GM13976 (cell line): ENCODE results near the gene KCNMB1.

Experiments used
- DNase-seq: peaks from one replicate; pipeline ENCODE4 v3.0.0; 2012; ENCODE audit warnings: low spot score
- in situ Hi-C: fragments of 300-500 bp; cut with MboI; formaldehyde crosslinking; loops from one replicate; pipeline ENCODE4 v1.12.0; 2022; ENCODE audit warnings: low sequenced_read_pairs, mixed read lengths, inconsistent platforms; ENCODE audit not compliant: unreplicated experiment
- TF ChIP-seq, protein P1 (sequence below): IDR thresholded peaks from 2 replicates; pipeline ENCODE4 v1.5.1; 2012; ENCODE audit warnings: borderline replicate concordance, mild to moderate bottlenecking; ENCODE audit not compliant: insufficient read depth; ENCODE audit errors: extremely low read depth, missing control alignments, control extremely low read depth

KCNMB1 gene, protein sequence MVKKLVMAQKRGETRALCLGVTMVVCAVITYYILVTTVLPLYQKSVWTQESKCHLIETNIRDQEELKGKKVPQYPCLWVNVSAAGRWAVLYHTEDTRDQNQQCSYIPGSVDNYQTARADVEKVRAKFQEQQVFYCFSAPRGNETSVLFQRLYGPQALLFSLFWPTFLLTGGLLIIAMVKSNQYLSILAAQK

DNA sequence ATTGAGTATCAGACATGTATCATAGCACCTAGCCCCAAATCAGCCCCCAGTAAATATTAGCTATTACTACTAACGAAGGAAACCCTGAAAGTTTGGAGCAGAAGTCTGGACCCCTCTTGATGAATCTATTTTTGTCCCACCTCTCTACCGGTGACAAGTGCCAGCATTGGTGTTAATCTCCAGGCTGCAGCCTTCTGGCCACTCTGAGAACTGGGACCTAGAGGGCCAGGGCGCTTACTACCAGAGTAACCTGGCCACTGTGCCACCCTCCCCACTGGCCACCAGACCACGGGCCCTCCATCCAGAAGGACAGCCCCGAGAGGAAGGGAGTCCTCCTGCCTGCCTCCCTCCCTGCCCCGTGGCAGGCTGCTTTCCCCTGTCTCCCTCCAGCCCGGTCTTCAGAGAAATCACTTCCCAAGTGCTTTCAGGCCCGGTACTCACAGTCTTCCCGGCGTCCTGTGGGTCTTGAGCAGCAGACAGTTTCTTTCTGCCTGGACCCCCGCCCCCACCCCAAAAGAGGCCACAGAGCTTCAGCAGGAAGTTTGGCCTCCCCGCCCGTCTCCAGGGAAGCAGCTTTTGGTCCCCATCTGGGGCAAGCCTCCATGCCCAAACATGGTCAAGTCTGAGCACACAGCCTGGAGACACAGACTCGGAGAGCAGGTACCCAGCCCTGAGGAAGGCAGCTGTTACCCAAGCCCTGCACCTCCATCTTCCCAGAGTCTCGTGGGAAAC lies at the start of gene KCNMB1:
Gene KCNMB1, minus strand, starts transcription at position 550 of the 732 bp plus-strand sequence. CDS start 3,920 bp downstream, outside the sequence.
- no peak for DNase-seq
- in situ Hi-C loops, result no loop called here
- TF ChIP-seq, protein P1, sequence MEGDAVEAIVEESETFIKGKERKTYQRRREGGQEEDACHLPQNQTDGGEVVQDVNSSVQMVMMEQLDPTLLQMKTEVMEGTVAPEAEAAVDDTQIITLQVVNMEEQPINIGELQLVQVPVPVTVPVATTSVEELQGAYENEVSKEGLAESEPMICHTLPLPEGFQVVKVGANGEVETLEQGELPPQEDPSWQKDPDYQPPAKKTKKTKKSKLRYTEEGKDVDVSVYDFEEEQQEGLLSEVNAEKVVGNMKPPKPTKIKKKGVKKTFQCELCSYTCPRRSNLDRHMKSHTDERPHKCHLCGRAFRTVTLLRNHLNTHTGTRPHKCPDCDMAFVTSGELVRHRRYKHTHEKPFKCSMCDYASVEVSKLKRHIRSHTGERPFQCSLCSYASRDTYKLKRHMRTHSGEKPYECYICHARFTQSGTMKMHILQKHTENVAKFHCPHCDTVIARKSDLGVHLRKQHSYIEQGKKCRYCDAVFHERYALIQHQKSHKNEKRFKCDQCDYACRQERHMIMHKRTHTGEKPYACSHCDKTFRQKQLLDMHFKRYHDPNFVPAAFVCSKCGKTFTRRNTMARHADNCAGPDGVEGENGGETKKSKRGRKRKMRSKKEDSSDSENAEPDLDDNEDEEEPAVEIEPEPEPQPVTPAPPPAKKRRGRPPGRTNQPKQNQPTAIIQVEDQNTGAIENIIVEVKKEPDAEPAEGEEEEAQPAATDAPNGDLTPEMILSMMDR, result no peak

DNA sequence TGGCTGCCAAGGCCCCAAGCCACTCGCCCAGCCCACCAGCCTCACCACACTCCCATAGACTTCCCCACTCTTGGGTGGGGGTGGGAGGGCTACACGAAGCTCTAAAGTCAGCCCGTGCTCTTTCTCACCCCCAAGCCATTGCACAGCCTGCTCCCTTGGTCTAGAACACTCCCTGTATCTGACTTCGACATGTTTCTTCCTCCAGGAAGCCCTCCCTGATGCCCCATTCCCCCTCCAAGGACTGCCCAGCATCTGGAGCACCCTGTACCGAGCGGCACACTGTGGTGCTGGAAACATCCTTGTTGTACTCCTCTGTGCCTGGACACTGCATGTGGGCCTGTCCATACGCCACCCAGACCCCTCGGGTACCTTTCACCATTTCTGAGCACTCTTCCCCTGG lies 49.4 kb upstream of the KCNMB1 start:
- TF ChIP-seq, protein P1, result no peak
- no peak for DNase-seq
- in situ Hi-C loops, result no loop called here

DNA sequence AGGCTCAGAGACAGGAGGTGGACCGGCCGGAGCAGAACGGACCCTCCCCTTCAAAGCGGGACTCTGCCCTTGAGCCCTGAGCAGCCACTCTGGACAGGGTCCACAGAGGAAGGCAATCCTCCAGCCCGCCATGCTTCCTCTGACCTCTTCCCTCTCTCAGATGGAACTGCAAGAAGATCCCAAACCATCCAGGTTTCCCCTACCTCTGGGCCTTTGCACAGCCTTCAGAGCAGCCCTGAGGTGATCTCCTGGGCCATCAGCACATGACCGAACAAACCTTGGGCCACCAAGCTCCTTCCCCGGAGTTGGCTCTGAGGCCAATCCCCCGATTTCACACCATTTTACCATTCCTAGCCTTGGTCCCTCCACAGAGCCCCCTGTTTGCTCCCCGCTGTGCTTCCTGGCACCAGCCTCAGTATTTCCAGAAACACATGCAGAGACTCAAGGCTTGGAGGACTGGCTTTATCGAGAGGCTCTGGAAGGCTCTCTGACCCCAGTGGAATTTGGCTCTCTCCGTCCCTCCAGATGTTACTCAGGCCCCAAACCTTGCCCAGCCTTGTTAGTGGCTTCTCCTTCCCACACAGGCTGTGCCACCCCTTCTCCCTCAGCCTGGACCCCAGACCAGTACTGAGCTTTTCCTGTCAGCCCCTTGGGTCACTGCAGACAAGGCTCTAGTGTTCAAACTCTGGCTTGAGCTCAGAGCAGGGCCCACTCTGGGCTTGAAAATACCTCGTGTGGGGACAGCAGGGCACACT lies 48.6 kb upstream of the KCNMB1 start:
- TF ChIP-seq, protein P1, result no peak
- in situ Hi-C loops, result no loop called here
- DNase-seq, result no peak

DNA sequence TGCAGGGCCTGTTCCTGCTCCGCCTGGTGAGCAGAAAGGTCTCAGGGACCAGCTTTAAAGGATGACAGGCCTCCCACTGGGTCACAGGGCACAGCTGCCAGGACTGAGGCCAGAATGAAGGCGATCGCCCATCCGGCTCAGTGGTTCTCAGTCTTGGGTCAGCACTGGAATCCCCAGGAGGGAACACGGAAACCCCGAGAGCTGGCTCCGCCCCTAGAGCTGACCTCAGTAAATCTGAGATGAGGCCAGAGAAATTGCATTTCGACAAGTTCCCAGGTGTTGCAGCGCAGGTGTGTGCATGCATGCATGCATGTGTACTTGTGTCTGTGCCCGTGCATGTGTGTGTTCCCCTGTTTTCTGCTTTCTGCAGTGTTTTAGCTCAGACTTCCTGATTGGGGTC lies 47.2 kb upstream of the KCNMB1 start:
- DNase-seq, result no peak
- TF ChIP-seq, protein P1, result no peak
- in situ Hi-C loops, result no loop called here

DNA sequence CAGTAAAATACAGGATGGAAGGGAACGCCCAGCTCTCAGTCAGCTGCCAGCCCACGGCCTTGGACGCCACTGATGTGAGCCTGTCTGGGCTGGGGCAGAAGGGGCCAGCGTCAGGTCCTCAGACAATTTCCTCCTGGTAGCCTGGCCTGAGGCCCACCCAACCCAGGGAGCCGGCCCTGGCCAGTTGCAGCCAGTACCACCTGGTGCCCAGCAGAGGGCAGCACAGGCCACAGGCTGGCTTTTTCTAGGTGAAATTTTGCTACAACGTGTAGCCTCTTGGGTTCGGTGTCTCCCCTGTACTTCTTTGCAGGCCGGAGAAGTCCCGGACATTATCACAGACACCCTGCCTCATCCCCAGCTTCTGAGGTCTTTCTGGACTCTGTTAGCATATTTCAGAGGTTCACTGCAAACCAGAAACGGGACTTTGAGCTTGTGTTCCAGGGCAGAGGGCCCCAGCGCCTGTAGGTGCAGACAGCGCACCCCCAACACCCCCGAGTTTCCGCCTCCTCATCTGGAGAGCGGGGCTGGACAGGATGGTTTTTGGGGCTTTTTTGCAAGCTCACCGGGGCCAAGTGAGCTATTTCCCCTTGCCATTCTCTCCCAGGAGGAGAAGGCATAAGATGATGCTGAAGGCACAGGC lies 45.9 kb upstream of the KCNMB1 start:
- in situ Hi-C loops, result no loop called here
- TF ChIP-seq, protein P1, result peak; percentile 95
- peak; percentile 84 for DNase-seq

DNA sequence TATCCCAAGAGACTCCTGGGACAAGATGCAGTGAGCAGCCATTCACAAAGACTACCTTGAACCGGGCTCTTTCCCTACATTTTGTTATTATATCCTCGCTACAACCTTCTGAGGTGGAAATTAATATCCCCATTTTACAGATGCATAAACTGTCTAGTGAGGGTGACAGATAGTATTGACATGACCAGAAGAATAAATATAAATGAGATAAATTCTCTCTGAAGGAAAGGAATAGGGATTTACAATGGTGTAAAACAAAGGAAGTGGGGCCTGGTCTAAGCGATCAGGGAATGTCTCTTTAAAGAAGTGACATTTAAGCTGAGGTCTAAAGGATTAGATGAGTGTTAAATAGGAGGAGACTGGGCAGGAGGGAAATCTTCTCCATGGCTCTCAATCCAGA lies 43.5 kb upstream of the KCNMB1 start:
- TF ChIP-seq, protein P1, result no peak
- DNase-seq, result no peak
- in situ Hi-C loops, result no loop called here
